Stimulated activated CD4-positive, alpha-beta T cell treated with anti-CD3 and anti-CD28 coated beads, TNF-alpha, amount 100 ng/mL, for 1 hour (primary cell): ENCODE results near the gene PRAC1.

Experiments
- DNase-seq, 3 donors: peaks; one replicate each; pipeline ENCODE4 v3.0.0-alpha.2; 2020; ENCODE audit warnings: low read depth in 3 of 3, low spot score in 1 of 3

PRAC1 gene

DNA sequence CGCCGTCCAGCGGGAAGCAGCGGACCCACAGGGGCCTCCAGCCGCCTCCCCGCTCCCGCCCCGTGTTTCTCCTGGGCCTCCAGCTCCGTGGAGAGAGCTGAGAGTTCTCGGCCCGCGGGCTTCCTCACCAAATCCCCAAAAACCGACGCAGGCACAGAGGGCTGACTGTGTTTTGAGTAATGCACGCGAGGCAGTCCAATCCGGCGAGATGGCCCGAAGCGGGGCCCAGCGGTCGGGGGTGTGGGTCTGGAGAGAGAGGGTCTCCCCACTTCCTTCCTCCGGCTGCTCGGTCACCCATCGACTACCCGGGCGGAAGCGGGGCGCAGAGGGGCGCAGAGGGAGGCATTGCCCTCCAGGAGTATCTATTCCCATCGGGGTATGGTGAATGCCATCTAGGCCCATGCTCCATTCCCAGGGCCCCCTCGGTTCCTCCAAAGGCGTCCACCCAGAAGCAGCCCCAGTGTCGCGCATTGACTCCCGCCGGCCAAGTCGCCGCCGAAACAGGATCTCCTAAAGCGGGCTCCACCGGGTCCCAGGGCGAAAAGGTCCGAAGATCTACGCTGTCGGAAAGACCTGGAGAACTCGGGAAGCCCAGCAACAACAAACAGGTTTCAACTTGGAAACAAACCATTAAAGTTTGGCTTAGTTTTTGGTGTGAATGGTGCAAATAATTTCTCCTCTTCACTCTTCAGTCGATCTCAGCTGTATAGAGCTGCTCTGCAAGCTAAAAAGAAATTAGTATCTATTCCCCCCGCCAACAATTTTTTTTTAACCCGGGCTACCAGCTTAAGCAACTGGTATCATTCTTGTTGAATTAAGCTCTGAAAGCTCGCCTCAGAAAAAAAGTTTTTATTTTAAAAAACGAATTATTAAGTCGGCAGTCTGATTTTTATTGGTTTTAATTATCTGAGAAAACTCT is 25.4 kb upstream of the PRAC1 start:
- no peak for DNase-seq

- DNase-seq: no peak
Measured at GRCh38 chr17:48746916-48747444, 24.7 kb upstream of the PRAC1 start.

- no peak for DNase-seq
Measured at GRCh38 chr17:48745381-48746275, 23.3 kb upstream of the PRAC1 start.

DNA sequence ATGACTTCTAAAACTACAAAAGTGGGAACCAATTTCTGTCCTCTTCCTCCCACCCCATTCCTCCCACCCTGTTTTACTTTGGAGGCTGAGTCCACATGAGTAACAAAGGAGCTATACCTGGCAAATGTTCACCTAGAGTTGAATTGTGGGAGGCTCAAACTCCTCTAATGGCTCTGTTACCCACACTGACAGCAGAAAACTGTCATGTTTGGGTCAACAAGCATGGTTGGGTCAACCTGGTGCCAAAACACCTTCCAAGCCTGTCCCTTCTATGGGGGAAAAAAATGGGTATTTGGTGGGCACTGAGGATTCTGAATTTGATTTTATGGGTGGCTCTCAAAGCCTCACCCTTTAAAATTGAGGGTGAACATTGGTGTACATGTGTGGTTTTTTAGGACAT is 18.2 kb upstream of the PRAC1 start:
- no peak for DNase-seq

DNA sequence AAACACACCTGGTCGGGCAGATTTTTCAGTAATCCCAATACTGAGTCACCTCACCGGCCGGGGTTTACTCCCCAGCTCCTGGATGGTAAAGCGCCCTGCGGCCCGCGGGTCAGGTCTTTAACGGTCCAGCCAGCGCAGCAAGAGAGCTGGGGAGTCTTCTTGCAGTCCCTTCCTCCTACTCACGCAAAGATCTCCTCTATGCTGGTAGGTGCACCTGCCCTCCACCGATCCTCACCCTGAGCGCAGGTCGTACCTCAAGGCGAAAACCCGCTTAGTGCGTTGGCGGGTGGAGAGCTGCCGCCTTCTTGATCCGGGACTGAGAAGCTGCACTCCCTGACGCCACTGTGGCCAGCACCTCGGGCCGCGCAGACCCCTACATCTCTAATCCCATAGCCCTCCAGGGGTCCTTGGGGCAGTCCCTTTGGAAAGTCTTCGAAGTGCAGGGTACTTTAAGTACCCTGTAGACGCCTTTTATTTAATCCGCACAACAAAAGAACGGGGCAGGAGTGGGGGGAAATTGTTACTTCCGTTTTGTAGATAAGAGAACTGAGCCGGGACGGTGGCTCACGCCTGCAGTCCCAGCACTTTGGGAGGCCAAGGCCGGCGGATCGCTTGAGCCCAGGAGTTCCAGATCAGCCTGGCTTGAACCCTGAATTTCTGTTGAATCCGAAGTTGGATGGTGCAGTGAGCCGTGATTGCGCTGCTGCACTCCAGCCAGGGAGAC is 16.6 kb upstream of the PRAC1 start:
- no peak for DNase-seq

DNA sequence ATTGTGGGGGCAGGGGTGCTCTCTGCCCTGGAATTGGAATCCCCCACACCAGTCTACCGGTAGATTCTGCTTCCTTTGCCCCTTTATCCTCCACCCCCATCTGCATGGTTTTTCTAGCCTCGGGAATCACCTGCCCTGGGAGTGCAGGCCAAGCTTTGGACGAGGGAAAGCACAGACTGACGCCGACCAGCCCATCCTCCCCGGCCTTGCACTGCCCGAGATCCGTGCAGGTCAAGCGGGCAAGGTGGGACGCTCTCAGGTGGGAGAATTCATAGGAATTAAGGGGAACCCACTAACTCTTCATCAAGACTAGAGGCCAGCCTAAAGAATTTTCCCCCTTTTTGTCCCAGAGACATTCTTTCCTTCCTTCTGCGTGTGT is 16.1 kb upstream of the PRAC1 start:
- DNase-seq: no peak

DNA sequence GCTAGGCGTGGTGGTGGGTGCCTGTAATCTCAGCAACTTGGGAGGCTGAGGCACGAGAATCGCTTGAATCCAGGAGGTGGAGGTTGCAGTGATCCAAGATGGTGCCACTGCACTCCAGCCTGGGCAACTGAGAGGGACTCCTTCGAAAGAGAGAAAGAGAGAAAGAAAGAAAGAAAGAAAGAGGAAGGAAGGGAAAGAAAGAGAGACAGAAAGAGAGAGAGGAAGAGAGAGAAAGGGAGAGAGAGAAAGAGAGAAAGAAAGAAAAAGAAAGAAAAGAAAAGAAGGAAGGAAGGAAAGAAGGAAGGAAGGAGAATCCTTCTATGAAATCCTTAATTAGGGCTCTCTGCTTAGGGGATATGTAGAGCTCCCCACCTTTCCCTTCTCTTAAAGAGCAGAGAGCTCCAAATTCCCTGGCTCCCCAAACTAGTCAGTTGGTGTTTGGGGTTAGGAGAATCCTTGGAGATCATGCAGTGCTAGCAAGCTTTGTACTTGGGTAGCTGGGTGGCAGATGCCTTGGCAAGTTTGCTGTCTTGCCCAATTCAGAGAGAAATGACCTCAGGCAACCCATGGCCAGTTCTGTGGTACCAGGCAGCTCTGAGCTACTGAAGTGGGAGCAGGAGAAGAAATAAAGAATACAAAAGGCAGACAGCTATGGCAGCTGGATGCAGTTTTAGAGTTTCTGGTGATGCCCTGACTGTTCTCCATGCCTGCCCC is 15.2 kb upstream of the PRAC1 start:
- no peak for DNase-seq

DNA sequence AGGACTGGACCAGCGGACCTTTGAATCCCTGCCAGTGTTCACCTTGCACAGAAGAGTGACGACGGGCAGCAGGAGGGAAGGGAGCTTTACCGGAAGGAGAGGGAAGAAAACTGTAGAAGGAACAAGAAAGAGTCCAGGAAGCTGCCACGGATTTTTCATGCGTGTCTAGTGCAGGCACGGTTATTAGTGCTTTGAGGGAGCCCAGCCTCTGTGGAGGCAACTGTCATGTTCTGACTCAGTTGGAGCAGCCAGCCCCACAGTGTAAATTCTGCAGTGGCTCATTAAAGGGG is 12.7 kb upstream of the PRAC1 start:
- DNase-seq: no peak

- no peak for DNase-seq
Measured at GRCh38 chr17:48734333-48735061, 12.2 kb upstream of the PRAC1 start.

DNA sequence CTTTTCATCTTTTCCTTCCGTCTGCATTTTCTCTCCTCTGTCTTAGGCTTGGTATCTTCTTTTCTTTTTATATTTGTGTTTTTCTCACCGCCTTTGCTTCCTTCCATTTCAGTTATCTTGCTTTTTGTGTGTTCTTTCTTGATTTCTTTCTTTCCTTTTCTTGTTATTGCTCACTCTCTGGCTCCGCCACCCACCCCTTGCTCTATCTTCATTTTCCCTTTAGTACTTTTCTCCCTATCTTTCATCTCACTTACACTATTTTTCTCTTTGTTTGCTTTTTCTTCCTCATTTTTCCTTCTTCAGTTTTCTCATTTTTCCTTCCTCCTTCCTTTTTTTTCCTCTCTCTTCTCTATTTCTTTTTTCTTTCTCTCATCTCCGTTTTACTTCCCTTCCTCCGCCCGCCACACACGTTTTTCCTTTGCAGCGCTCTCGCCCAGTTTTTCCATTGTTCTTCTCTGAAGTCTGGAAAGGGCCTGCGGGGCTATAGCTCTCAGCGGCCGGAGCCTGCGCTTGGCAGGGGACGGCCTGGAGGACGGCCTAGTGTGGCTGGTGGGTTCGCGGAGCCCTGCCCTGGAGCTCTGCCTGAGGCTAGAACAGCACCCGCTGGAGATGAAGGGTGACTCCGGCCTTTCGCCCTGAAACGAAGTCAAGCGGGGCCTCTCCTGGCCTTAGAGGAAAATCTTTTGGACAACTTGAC is 11.5 kb upstream of the PRAC1 start:
- DNase-seq: no peak

DNA sequence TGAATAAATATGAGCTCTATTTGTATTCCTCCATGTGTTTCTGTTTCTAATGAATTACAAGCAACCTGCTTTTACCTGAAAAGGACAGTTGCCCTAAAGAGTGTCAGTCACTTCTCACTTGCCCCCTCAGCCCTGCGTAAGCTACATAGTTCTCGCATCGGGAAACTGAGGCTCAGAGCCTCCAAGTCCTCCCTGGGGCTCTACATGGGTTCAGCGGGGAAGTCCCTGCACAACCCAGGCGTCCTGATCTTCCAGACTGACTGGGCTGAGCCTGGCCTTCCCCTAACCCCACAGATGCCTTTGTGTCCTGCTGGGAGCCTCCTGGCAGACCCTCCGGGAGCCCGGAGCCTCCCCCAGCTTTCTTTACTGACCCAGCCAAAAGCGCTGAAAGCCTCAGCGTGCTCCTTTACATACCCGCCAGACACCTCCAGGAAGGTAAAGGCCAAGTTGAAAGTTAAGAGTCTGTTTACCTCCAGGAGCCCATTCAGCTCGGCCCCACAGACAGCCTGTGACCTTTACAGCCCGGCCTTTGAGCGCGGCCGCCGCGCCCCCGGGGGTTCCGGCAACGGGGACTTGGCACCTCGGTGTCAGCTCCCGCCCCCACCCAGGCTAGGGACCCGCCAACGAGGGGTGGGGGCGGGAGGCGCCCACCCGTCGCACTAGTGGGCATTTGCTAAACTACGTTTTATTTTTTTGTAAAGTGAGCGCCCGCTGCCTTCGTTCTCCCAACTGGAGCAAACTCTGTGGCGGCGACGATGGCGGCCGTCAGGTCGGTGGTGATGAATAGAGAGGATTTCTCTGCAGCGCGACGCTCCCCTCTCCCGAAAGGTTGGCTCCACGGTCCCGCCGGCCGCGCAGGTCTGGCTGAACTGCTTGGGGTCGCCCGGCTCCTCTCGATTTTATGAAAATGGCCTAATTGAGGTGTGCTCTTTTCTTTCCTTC is 10.6 kb upstream of the PRAC1 start:
- no peak for DNase-seq

DNA sequence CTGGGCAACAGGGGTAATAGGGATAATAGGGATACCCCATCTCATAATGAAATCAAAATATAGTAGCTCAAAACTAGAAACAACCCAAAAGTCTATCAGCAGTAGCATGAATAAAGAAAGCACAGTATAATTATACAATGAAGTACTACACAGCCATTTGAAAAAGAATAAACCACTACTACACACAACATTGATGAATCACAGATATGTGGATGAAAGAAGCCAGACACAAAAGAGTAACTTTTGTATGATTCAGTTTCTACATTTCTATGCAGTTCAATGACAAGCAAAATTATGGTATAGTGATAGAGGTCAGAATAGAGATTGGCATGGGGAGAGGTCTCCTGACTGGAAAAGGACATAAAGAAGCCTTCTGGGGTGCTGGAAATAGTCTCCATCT is 9.0 kb upstream of the PRAC1 start:
- DNase-seq: no peak

GRCh38 chr17:48730240-48730550 is 7.9 kb upstream of the PRAC1 start:
- no peak for DNase-seq

DNA sequence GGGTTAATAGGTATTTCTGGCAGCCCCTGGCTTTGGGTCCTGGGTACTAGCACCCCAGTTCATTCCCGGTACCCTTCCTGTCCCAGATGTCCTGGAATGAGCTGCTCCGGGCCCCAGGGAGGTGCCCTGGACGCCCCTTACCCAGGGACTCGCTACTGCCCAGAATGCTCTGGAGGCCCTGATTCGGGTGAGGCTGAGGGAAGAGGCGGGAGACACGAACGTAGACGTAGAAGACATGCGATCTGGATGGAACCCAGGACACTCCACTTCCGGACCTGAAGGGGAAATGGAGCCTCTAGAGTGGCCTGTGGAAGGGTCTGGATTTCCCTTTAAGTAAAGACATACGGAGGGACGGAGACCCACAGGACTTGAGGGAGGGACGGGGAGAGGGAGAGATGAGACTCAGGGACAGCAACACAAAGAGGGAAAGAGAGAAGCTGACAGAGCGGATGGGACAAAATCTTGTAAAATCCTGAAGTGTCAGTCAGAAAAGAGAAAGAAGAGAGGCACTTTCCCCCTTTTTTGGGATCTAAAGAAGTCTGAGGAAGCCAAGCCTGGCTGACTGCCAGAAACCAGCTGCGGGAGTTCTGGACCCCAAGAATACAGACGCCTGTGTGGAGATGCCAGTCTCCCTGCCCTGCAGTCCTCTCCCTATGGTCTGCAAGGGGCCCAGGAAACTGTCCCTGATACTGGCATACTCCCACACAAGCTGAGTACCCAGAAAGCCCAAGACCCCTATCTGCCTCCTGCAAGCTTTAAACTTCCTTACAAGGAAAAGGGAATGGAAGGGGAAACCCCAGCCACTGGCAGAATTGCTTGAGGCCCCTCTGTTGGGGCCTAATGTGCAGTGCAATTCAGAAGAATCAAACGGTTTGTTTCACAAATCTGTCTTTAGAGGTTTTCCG is 7.3 kb upstream of the PRAC1 start:
- no peak for DNase-seq

- DNase-seq: no peak
Measured at GRCh38 chr17:48728232-48729231, 6.2 kb upstream of the PRAC1 start, which contains the start of gene HOXB13. Gene HOXB13 (minus strand): TSS chr17:48728750. CDS start chr17:48728593, 157 bp downstream.
